Activated CD4-positive, alpha-beta T cell treated with anti-CD3 and anti-CD28 coated beads for 1 hour (primary cell): Measurements from ENCODE around the gene PGLYRP1.

Experiments used
- DNase-seq: peaks from one replicate; pipeline ENCODE4 v3.0.0-alpha.2; 2020

PGLYRP1 gene

GRCh38 chr19:45999653-46000121 is 23.2 kb downstream of the PGLYRP1 start:
- DNase-seq = no peak

GRCh38 chr19:45998834-45999233 is 24.0 kb downstream of the PGLYRP1 start:
- DNase-seq = no peak

- DNase-seq = no peak
These were observed 25.9 kb downstream of the PGLYRP1 start for GRCh38 chr19:45996933-45997332.

- DNase-seq = no peak
These were observed 27.0 kb downstream of the PGLYRP1 start for GRCh38 chr19:45995715-45996385.

GRCh38 chr19:45994998-45995714 is 27.7 kb downstream of the PGLYRP1 start, which contains the start of gene CCDC61:
Gene CCDC61, plus strand, starts transcription at chr19:45995467. Its CDS starts 7,552 bp downstream, at chr19:46003019.
- DNase-seq = peak; percentile 94

GRCh38 chr19:45994456-45994997 is 28.3 kb downstream of the PGLYRP1 start:
- DNase-seq = no peak

GRCh38 chr19:45990113-45990728 is 32.6 kb downstream of the PGLYRP1 start:
- no peak for DNase-seq

GRCh38 chr19:45985321-45985720 is 37.5 kb downstream of the PGLYRP1 start:
- no peak for DNase-seq

- no peak for DNase-seq
These were observed 41.5 kb downstream of the PGLYRP1 start for GRCh38 chr19:45981350-45981749.

- no peak for DNase-seq
These were observed 44.7 kb downstream of the PGLYRP1 start for GRCh38 chr19:45978156-45978555.

GRCh38 chr19:45976178-45976577 is 46.7 kb downstream of the PGLYRP1 start:
- DNase-seq = no peak

GRCh38 chr19:45975306-45976070 is 47.4 kb downstream of the PGLYRP1 start:
- no peak for DNase-seq

GRCh38 chr19:45973553-45974338 is 49.1 kb downstream of the PGLYRP1 start, which contains the start of gene NOVA2:
Gene NOVA2, minus strand, starts transcription at chr19:45973865. Its CDS starts 514 bp downstream, at chr19:45973351.
- DNase-seq = no peak

GRCh38 chr19:45972947-45973540 is 49.8 kb downstream of the PGLYRP1 start:
- no peak for DNase-seq

- DNase-seq = no peak
These were observed 50.5 kb downstream of the PGLYRP1 start for GRCh38 chr19:45972081-45972946.

- DNase-seq = no peak
These were observed 51.5 kb downstream of the PGLYRP1 start for GRCh38 chr19:45971260-45971902.

- no peak for DNase-seq
These were observed 53.2 kb downstream of the PGLYRP1 start for GRCh38 chr19:45969676-45970075.
